Measurements from ENCODE around the gene C16orf46. TPM values are rescaled to one million over a fixed set of nuclear protein-coding genes. Genes with fewer than 3 reads are reported as not detected.
"Not testable (repeated sequence)": the region's sequence is repeated elsewhere in the genome, so short reads cannot be mapped to it uniquely, and the experiment has no call there.

The C16orf46 gene, protein sequence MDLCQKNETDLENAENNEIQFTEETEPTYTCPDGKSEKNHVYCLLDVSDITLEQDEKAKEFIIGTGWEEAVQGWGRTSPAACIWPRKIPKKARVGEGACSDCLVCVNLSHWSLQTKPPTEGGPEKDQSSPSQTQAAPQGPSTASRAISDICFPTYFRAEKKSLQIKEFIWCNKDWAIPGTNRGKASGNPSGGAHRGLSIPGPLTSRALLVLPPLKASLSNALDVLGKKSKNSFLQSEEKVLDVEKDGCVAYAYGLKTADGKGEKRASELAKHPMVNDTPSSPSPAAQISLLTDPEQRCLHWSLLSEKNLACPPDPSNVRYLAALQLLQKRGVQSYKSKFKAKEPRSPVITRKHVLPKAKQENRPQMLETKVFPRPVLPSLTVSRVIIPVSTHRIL
- total RNA-seq: 0.69 TPM

DNA sequence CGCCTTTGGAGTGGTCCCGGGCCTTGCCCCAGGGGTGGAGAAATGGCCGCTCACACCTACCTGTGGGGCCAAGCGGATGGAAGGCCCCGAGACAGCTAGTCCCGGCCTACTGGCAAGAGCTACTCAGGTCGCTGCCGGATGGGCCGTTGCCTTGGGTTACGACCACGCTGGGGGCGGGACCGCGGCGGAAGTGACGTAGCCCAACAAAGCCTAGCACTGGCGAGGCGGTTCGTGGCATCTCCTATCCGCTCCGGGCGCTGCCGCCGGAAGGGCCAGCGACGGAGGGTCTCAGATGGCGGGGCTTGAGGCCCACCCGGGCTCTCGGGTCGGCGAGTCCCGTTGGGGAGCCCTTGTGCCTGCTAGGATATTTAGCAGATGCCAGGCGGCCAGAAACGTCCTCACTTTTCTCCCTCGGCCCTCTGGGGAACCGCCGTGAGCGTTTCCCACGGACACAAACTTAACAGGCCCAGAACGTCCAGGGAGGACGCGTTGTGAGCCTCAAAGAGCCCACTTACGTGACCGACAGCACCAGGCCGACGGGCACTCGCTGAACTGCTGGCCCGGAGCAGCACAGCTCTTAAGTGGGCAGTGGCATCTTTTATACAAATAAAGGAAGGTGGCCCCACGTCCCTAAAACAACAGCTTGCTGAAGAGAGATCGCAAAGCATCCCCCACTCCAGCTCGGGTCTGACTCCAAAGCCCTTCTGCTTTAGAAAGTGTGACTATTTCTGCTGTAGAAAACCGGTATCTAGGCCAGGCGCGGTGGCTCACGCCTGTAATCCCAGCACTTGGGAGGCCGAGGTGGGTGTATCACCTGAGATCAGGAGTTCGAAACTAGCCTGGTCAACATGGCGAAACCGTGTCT is at the start of gene C16orf46:
Gene C16orf46 (minus strand): TSS at position 163 of the 865 bp plus-strand sequence. CDS start 13,283 bp downstream, outside the sequence.
- peak; percentile 94 for DNase-seq

DNA sequence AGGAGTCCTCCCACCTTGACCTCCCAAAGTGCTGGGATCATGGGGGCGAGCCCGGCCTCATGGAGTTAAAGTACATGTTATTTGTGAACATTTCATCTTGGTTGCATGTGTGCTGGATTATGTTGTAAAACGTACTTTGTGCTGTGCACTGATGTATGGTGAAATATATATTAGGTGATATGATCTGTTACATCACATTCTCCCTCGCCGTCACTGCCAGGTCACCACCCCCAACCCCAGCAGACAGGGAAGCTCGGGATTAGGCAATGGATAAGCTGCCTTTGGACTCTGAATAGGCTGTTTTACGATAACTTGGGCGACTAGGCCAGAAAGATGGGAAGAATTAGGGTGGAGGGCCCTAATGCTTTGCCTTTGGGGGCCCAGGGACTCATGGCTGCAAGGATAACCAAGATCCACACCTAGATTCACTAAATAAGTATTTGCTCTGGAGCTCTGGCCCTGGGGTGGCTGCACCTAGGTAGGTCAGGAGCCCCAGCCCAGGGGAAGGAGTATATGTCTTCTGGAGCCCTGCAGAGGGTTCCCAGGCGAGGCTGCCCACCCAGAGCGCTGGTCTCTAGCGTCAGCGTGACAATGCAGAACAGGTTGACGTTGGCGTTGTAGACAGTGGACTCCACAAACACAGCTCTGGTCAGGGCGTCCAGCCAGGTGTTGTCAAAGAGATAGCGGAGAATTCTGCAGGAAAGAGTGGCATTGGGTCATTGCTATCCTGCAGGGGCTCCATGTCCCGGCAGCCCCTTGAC is 46.2 kb upstream of the C16orf46 start:
- no peak for DNase-seq

DNA sequence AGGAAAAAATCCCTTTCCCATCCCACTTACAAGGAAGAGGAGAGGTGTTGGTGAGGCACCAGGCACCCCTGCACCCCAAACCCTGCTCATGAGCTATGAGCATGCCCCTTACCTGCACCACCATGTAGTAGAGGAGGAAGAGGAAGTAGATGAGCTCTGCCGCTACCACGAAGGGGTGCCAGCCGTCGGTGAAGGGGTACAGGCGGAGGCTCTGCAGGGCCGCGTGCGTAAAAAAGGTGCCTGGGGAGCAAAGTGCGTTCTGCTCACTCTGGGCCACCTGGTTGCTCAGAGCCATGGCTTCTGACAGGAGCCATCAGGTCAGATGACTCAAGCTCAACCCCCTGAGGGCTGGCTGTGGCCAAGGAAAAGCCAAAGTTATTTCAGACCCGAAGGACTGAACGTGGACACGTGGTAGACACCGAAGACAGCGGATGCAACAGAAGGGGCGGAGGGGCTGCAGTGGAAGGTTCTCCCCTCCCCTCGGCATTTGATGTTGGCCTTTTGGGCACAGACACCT is 44.5 kb upstream of the C16orf46 start:
- DNase-seq: no peak

- DNase-seq: no peak
Observed at GRCh38 chr16:81117436-81117835, 40.4 kb upstream of the C16orf46 start.

- no peak for DNase-seq
Observed at GRCh38 chr16:81116285-81116684, 39.2 kb upstream of the C16orf46 start.

GRCh38 chr16:81112453-81112852 is 35.4 kb upstream of the C16orf46 start:
- DNase-seq: no peak

DNA sequence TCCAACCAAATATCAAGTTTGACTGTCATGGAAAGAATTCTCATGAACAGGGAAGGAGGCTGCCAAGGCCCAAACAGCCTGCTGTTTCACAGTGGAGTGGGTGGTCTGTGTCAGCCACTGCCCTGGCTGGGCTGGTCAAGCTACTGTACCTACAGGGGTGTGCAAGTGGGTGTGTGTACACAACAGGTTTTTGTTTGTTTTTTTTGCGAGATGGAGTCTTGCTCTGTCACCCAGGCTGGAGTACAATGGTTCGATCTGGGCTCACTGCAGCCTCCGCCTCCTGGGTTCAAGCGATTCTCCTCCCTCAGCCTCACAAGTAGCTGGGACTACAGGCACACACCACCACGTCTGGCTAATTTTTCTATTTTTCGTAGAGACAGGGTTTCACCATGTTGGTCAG is 32.2 kb upstream of the C16orf46 start:
- not testable (repeated sequence) for DNase-seq

- DNase-seq: no peak
Observed at GRCh38 chr16:81107511-81107910, 30.5 kb upstream of the C16orf46 start.

GRCh38 chr16:81106826-81107503 is 29.9 kb upstream of the C16orf46 start:
- DNase-seq: no peak

- DNase-seq: no peak
Observed at GRCh38 chr16:81105946-81106345, 28.9 kb upstream of the C16orf46 start.

GRCh38 chr16:81101702-81102101 is 24.7 kb upstream of the C16orf46 start:
- no peak for DNase-seq

- no peak for DNase-seq
Observed at GRCh38 chr16:81099958-81100357, 22.9 kb upstream of the C16orf46 start.

- no peak for DNase-seq
Observed at GRCh38 chr16:81097230-81097629, 20.2 kb upstream of the C16orf46 start.

DNA sequence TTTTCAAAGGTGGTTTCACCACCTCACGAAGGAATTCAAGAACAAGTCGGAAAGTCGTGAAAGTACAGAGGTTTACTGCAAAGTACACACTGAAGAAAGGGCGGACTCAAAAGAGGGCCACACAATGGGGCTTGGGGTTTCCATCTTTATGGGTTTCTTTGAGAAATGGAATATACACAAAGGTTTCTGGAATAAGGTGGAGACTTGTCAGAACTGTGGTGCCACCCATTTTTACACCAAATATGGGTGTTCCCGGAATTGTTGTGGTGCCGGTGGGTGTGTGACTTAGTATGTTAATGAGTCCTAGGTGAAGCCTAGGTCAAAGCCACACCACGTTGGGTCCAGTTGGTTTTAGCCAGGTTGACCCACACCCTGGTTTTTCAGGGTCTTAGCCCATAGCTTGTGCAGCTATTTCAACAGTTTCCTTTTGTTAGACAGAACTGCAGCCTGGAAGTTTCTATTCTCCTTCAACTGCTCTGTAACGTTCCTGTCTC is 19.7 kb upstream of the C16orf46 start:
- DNase-seq: no peak

- DNase-seq: peak; percentile 98
Observed at GRCh38 chr16:81095953-81096714, 19.1 kb upstream of the C16orf46 start, which contains the start of gene GCSH. Gene GCSH, minus strand, starts transcription at chr16:81096395. Its CDS starts 117 bp downstream, at chr16:81096278.

GRCh38 chr16:81095653-81095952 is 18.6 kb upstream of the C16orf46 start:
- DNase-seq: no peak

DNA sequence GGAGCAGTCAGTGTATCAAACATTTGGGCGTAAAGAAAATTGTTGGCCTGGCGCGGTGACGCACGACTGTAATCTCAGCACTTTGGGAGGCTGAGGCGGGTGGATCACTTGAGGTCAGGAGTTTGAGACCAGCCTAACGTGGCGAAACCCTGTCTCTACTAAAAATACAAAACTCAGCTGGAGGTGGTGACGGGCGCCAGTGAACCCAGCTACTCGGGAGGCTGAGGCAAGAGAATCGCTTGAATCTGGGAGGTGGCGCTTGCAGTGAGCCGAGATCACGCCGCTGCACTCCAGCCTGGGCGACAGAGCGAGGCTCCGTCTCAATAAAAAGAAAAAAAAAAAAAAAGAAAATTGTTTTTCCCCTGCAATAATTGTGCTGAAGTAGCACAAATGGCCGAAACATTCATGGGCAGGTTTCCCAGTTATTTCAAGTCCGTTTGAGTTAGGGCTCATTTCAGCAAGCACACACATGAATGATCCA is 17.8 kb upstream of the C16orf46 start:
- peak; percentile 21 for DNase-seq

DNA sequence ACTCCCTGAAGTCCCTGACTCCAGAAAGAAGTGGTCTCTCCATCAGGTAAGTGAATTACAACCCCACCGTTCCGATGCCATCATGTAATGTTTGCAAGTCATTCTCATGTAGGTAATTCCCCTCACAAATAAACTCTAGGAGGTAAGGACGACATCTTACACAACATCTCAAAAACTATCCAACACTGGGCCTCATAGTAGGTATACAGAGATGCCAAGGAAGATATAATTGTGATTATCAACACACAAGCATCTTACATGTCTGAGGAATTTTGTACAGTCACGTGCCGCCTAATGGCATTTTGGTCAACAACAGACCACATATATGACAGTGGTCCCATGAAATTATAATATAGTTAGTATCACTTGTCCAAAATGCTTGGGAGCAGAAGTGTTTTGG is 11.8 kb upstream of the C16orf46 start:
- no peak for DNase-seq

GRCh38 chr16:81081014-81081413 is 4.0 kb upstream of the C16orf46 start:
- no peak for DNase-seq

DNA sequence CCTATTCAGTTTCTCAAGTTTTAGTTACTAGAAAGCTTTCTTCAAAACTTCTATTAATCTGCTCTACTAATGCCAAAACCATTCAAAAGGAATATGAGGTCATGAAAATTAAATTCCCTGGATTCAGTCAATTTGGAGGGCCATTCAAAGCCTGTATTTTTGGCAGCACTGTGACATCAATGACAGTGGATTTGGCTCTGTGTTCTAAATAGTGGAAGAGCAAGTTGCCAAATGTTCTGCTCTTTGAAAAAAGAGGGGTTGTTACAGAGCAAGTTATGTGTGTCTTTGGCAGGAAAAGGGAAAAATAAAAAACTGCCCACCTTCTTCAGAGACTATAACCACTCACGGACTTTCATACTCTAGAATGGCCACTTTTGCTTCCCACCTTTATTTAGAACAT is 3.2 kb upstream of the C16orf46 start:
- DNase-seq: no peak
